ENCODE results near the gene PLEKHA1.

PLEKHA1 gene

GRCh38 chr10:122480146-122480833 is 105.8 kb downstream of the PLEKHA1 start:
- DNase-seq (ENCODE audit: low spot score), result no peak

DNA sequence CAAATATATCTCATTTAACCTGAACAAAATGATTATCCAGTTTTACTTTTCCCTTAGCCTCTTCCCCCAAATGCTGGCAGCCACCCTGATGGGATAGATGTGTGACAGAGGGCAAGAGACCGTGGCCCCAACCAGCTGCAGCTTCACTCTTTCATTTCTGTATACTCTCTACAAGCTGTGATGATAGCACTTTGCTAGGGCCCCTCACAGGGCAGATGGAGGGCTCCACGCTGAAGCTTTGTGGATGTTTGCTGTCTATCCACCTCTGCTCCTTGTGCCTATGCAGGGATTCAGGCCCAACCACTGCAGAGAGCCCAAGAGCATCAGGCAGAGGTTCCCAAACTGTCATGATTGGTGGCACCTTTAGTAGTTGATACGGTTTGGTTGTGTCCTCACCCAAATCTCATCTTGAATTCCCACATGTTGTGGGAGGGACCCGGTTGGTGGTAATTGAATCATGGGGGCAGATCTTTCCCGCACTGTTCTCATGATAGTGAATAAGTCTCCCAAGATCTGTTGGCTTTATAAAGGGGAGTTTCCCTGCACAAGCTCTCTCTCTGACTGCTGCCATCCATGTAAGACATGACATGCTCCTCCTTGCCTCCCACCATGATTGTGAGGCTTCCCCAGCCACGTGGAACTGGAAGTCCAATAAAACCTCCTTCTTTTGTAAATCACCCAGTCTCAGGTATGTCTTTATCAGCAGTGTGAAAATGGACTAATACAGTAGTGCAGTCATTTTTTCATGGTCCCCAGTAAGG is 107.0 kb downstream of the PLEKHA1 start:
- no peak for DNase-seq (ENCODE audit: low spot score)

All from HuH-7.5 (cell line).